ENCODE results near the gene GNG13. TPM values are rescaled to one million over a fixed set of nuclear protein-coding genes. Genes with fewer than 3 reads are reported as not detected.
"Not testable (repeated sequence)": the region's sequence is repeated elsewhere in the genome, so short reads cannot be mapped to it uniquely, and the experiment has no call there.

The GNG13 gene
- total RNA-seq, 1 experiment from 2014 or later: 0.23 TPM

GRCh38 chr16:754656-755055 is 45.9 kb downstream of the GNG13 start:
- in situ Hi-C loops (cut with HindIII; ENCODE audit: low pct_unique_long_range_greater_than_20kb, low sequenced_read_pairs): no loop called here

GRCh38 chr16:754121-754607 is 46.4 kb downstream of the GNG13 start:
- BruUV-seq (replicated peaks); H3K27me3 ChIP-seq (ENCODE audit: control insufficient read depth, insufficient read depth, low read length); DNase-seq (ENCODE audit: low read depth, low spot score); POLR2A ChIA-PET; H3K4me3 ChIP-seq (ENCODE audit: low read depth in 2 of 2, low read length in 2 of 2); H3K9me3 ChIP-seq (ENCODE audit: control insufficient read depth, insufficient read depth, low read depth, low read length); in situ Hi-C loops (cut with HindIII; ENCODE audit: low pct_unique_long_range_greater_than_20kb, low sequenced_read_pairs); H3K27ac ChIP-seq (ENCODE audit: low read length); H3K4me1 ChIP-seq (ENCODE audit: control insufficient read depth, insufficient read depth, low read length); ATAC-seq; intact Hi-C loops (cut with micrococcal nuclease; ENCODE audit: unreplicated experiment); CTCF ChIA-PET; H3K36me3 ChIP-seq (ENCODE audit: control insufficient read depth, insufficient read depth, low read length): not testable (repeated sequence)

More at GRCh38 chr16:754656-755055, 45.9 kb downstream of the GNG13 start:
- no peaks in the 10 kb centered on the region for H3K27me3 ChIP-seq (ENCODE audit: control insufficient read depth, insufficient read depth, low read length)
- no peaks in the 10 kb centered on the region for H3K9me3 ChIP-seq (ENCODE audit: control insufficient read depth, insufficient read depth, low read depth, low read length)
- no peaks in the 10 kb centered on the region for H3K36me3 ChIP-seq (ENCODE audit: control insufficient read depth, insufficient read depth, low read length)
- CTCF ChIA-PET: no interaction called here
- POLR2A ChIA-PET: no interaction called here
- BruUV-seq (replicated peaks): no TSS peak
- no peak for TF ChIP-seq SIN3A (IDR thresholded peaks at IDR 0.05; ENCODE audit: borderline replicate concordance, insufficient read depth, low read depth, low read length)
- TF ChIP-seq CTCF (IDR thresholded peaks at IDR 0.05): no peak
- no peak for TF ChIP-seq TCF7L2 (IDR thresholded peaks at IDR 0.05; ENCODE audit: low read depth, low read length)
- TF ChIP-seq REST (IDR thresholded peaks at IDR 0.05; ENCODE audit: insufficient read depth in 1 of 2, low read depth in 2 of 2, low read length in 1 of 2): no peak
- no peak for TF ChIP-seq POLR2AphosphoS5 (IDR thresholded peaks at IDR 0.05; ENCODE audit: low read depth, low read length)
- H3K4me3 ChIP-seq (ENCODE audit: low read depth in 2 of 2, low read length in 2 of 2): no peak overlapping the region
- intact Hi-C loops (cut with micrococcal nuclease; ENCODE audit: unreplicated experiment): no loop called here
- DNase-seq (ENCODE audit: low read depth, low spot score) (no peak), ATAC-seq (no peak)
- H3K27ac ChIP-seq (ENCODE audit: low read length): no peak overlapping the region
- no peaks in the 10 kb centered on the region for H3K4me1 ChIP-seq (ENCODE audit: control insufficient read depth, insufficient read depth, low read length)

GRCh38 chr16:752007-752312 is 48.6 kb downstream of the GNG13 start:
- intact Hi-C loops (cut with micrococcal nuclease; ENCODE audit: unreplicated experiment): no loop called here
- CTCF ChIA-PET: interaction anchor here (0.6 kb wide), 1 partner anchor 10 kb away, joined by 5 read pairs; no protein-coding TSS in a partner anchor
- H3K36me3 ChIP-seq (ENCODE audit: control insufficient read depth, insufficient read depth, low read length): no peaks in the 10 kb centered on the region
- H3K27ac ChIP-seq (ENCODE audit: low read length): no peak overlapping the region
- in situ Hi-C loops (cut with HindIII; ENCODE audit: low pct_unique_long_range_greater_than_20kb, low sequenced_read_pairs): no loop called here
- no peaks in the 10 kb centered on the region for H3K9me3 ChIP-seq (ENCODE audit: control insufficient read depth, insufficient read depth, low read depth, low read length)
- POLR2A ChIA-PET: no interaction called here
- DNase-seq (ENCODE audit: low read depth, low spot score) (no peak), ATAC-seq (no peak)
- H3K4me1 ChIP-seq (ENCODE audit: control insufficient read depth, insufficient read depth, low read length): no peaks in the 10 kb centered on the region
- TF ChIP-seq CTCF (IDR thresholded peaks at IDR 0.05) (no peak), SIN3A (IDR thresholded peaks at IDR 0.05; ENCODE audit: borderline replicate concordance, insufficient read depth, low read depth, low read length) (no peak), TCF7L2 (IDR thresholded peaks at IDR 0.05; ENCODE audit: low read depth, low read length) (no peak), POLR2AphosphoS5 (IDR thresholded peaks at IDR 0.05; ENCODE audit: low read depth, low read length) (no peak), REST (IDR thresholded peaks at IDR 0.05; ENCODE audit: insufficient read depth in 1 of 2, low read depth in 2 of 2, low read length in 1 of 2) (no peak)
- no peaks in the 10 kb centered on the region for H3K27me3 ChIP-seq (ENCODE audit: control insufficient read depth, insufficient read depth, low read length)
- H3K4me3 ChIP-seq (ENCODE audit: low read depth in 2 of 2, low read length in 2 of 2): no peak overlapping the region
- no TSS peak for BruUV-seq (replicated peaks)

Measured in Panc1 (cell line).